GM12873 (cell line): Measurements from ENCODE around the gene GRIN3B.

Experiments
- TF ChIP-seq, protein P1 (sequence below): IDR thresholded peaks from 2 replicates; pipeline ENCODE4 v1.5.1; 2012; ENCODE audit warnings: low read depth, mild to moderate bottlenecking, moderate library complexity, low read length, control low read depth; ENCODE audit not compliant: insufficient read depth; ENCODE audit errors: missing control alignments

GRIN3B gene

DNA sequence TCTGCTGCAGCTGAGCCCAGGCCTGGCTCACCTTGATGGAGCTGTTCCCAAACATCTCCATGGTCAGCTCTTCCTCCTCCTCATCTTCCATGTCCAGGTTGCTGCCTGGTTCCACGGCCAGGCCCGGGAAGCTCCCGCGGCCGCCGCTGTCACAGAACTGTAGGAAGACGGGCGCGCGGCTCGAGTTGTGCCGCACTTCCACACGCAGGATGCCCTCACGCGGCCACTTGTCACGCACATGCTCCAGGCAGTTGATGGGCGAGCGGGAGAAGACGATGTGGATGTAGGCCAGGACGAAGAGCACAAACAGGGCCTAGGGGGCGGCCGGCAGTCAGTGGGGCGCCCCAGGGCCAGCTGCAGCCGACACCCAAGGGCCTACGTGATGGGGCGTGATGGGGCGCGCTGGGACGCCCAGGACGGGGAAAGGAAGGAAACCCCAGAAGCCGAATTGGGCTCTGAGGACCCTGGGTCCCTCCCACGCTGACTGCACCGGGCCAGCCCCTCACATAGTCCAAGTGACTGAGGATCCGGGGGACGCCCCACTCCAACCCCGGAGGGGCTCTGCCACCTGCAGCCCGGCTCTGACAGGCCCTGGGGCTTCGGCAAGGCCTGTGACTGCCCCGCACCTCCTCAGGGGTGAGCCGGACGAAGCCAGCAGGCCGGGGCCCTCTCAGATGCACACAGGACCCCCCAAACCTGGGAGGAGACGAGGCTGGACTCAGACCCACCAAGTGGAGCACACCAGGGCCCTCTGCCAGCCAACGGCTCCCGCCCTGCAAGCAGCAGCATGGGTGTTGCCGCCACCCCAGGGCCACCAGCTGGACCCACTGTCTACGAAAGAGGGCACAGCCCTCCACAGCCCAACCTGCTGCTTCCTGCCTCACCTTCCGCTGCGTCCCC lies 14.2 kb downstream of the GRIN3B start:
- TF ChIP-seq, protein P1, sequence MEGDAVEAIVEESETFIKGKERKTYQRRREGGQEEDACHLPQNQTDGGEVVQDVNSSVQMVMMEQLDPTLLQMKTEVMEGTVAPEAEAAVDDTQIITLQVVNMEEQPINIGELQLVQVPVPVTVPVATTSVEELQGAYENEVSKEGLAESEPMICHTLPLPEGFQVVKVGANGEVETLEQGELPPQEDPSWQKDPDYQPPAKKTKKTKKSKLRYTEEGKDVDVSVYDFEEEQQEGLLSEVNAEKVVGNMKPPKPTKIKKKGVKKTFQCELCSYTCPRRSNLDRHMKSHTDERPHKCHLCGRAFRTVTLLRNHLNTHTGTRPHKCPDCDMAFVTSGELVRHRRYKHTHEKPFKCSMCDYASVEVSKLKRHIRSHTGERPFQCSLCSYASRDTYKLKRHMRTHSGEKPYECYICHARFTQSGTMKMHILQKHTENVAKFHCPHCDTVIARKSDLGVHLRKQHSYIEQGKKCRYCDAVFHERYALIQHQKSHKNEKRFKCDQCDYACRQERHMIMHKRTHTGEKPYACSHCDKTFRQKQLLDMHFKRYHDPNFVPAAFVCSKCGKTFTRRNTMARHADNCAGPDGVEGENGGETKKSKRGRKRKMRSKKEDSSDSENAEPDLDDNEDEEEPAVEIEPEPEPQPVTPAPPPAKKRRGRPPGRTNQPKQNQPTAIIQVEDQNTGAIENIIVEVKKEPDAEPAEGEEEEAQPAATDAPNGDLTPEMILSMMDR, result no peak

DNA sequence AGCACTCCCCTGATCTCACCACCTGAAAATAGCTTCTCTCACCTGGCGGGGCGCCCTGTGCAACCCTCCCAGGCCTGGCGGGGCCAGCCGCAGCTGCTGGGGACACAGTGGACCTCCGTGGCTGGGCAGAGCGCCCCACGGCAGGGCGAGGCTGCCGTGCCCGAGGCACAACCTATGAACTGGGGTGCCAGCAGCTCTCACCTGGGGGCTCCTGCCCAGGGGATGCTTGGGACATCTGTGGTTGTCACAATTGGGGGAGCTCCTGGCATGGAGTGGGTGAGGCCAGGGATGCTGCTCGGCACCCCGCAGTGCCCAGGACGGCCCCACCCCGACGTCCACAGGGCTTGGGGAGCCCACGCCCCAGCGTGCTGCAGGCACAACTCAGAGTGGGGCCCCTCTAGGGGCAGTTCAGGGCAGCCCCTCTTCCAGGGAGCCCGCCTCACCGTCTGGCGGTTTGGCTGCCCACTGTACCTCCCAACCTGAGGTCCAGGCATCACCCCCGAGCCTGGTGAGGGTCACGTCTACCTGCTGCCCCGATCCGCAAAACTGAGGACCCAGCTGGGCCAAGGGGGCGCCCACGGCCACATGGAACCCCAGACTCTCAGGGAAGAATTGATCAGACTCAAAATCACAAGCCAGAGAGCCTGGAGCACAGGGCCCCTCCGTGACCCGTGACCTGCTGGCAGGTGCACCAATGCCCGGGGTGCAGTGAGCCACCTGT lies 15.0 kb downstream of the GRIN3B start:
- TF ChIP-seq, protein P1, result no peak

DNA sequence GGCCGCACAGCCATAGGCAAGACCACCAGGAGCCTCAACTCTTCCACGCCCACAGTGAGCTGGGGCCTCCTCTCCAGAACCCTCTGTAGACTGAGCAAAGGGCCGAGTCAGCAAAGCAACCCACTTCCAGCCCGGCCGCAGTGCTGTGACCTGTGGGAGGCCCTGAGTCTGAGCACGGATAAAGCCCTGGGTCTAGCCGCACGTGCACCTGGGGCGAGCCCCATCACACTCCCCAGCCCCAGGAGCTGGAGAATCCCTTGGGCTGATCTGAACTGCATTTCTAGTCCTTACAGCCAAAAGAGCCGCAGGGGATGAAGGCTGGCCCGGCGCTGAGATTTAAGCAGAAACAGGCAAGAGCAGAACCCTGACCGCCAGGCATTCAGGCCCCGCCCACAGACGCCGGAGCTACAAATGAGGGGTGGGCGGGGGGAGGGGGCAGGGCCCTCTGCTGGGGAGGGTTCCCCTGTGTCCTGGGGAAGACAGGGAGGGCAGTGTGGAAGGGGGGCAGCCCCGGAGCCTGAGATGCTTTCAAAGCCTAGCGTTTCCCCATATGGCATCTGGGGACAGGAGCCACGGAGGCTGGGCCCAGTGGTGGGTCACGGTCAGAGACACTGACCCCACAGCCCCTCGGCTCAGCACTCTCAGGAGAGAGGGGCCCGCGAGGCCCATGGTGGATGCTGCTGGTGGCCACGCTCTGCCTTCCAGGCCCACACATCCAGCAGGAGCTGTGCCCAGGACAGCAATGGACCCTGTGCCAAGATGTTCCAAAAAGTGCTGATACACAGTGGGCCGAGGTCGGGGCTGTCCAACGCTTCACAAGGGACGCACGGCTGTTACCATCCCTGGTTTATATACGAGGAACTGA lies 15.8 kb downstream of the GRIN3B start:
- TF ChIP-seq, protein P1, result no peak

DNA sequence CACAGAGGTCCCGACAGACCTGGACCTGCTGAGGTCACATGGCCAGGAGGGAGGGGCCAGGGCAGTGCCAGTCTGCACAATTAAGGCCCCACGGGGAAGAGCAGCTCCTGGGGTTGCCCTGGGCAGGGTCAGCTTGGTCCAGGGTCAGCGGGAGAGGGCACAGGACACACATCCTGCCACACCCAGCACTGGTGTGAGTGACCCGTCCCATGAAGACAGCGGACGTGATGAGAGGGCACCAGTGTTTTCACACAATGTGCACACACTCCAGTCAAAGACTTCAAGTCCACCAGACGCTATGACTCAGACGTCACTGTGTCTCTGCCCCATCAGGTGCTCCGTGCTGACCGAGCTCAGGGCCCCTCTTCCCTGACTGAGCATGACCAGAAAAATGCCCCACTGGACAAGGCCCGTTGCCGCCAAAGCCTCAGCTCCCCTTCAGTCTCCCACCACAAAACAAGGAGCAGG lies 16.5 kb downstream of the GRIN3B start:
- TF ChIP-seq, protein P1, result no peak

DNA sequence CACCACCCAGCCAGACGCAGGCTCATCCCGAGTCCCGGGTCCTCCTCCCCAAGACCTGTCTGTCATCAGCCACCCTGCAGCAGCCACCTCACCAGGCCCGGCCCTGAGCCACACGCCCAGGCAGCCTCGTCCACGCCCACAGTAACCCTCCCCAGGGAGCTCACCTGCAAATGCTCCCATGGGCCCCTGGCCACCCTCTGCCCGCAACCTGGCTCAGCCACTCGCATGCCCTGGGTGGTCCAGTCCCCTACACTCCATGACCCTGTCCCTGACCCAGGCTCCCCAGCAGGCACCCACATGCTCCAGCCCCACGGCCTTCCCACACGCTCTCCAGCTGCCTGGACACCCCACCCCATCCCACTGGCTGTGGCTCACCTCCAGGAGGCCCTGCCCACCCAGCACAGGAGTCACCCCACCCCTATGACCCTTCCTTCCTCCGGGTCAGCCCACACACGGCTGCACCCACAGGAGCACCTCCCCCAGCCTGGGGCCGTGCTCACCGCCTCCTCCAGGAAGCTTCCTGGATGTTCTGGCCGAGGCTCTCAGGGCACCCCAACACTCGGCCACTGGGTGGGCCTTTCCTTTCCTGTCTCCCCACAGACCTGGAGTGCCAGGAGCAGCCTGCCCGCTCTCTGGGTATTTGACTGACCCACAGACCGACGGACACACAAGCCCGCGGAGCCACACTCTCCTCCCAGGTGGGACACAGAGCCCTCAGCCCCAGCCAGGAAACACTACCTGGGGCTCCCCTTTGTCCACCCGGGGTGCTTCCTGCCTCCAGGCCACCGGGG lies 17.1 kb downstream of the GRIN3B start:
- TF ChIP-seq, protein P1, result no peak

DNA sequence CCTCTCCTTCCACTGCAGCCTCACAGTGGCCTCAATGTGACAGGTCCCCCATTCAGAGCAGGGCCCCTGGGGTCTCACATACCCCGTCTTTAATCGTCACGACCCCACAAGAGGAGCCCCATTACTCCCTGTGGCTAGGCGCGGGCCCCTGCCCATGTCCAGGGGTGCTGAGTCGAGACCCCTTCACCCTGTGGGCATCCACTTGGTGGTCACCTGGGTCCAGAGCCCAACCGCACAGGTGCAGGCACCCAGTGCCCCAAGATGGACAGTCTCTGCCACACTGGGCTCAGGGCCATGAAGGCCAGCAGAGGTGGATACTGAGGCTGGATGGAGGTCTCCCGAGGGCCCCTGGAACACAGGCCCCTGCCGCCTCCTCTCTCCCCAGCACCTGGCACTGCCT lies 17.7 kb downstream of the GRIN3B start:
- TF ChIP-seq, protein P1, result no peak
